Ishikawa (cell line): Measurements from ENCODE around the gene KIF12.

ENCODE experiments used
- CEBPB ChIP-seq: IDR thresholded peaks from 2 replicates; pipeline ENCODE4 v1.6.1; 2012
- CREB1 ChIP-seq: IDR thresholded peaks from 2 replicates; pipeline ENCODE4 v1.6.1; 2012; ENCODE audit warnings: low read depth
- EP300 ChIP-seq: IDR thresholded peaks from 2 replicates; pipeline ENCODE4 v1.6.1; 2012; ENCODE audit warnings: borderline replicate concordance
- FOXM1 ChIP-seq: IDR thresholded peaks from 2 replicates; pipeline ENCODE4 v1.6.1; 2012; ENCODE audit warnings: low read depth, borderline replicate concordance
- NFIC ChIP-seq: IDR thresholded peaks from 2 replicates; pipeline ENCODE4 v1.6.1; 2012
- RAD21 ChIP-seq: IDR thresholded peaks from 2 replicates; pipeline ENCODE4 v1.6.1; 2012; ENCODE audit warnings: low read depth
- TAF1 ChIP-seq: IDR thresholded peaks from 2 replicates; pipeline ENCODE4 v1.6.1; 2012; ENCODE audit warnings: low read depth, mild to moderate bottlenecking
- TCF12 ChIP-seq: IDR thresholded peaks from 2 replicates; pipeline ENCODE4 v1.6.1; 2012; ENCODE audit warnings: low read depth
- TEAD4 ChIP-seq: IDR thresholded peaks from 2 replicates; pipeline ENCODE4 v1.6.1; 2012
- YY1 ChIP-seq: IDR thresholded peaks from 2 replicates; pipeline ENCODE4 v1.6.1; 2012; ENCODE audit warnings: low read depth
- TF ChIP-seq, protein P1 (sequence below): IDR thresholded peaks from 2 replicates; pipeline ENCODE4 v1.6.1; 2012; ENCODE audit warnings: low read depth, mild to moderate bottlenecking
- TF ChIP-seq, protein P2 (sequence below): IDR thresholded peaks from 2 replicates; pipeline ENCODE4 v1.6.1; 2012

DNA sequence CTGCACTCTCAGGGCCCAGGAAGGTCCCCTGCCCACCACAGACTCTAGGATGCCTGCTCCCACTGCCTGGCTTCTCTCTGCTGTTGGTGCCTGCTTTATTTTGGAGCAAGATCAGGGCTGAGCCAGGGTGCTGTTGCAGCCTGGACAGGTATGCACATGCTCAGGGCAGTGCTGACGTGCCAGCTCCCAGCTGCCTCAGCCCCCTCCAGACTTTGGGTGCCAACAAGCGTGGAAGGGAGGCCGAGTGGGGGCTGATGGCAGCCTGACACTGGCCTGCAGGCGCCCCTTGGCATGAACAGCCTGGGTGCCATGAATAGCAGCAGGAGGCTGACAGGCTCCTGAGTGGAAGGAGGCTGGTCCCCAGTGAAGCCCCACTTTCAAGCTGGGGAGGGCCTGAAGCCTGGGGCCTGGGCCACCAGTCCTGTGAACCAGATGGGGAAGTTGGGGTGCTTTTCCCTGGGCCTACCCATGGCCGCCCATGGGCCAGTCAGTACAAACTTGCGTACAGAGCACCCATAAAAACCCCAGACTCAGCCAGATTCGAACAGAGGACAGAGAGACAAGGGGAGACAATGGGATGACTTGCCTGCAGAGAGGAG is 27.8 kb downstream of the KIF12 start:
- TF ChIP-seq YY1 = no peak
- TF ChIP-seq TAF1 = no peak
- no peak for TF ChIP-seq RAD21
- no peak for TF ChIP-seq TEAD4
- TF ChIP-seq, protein P1, sequence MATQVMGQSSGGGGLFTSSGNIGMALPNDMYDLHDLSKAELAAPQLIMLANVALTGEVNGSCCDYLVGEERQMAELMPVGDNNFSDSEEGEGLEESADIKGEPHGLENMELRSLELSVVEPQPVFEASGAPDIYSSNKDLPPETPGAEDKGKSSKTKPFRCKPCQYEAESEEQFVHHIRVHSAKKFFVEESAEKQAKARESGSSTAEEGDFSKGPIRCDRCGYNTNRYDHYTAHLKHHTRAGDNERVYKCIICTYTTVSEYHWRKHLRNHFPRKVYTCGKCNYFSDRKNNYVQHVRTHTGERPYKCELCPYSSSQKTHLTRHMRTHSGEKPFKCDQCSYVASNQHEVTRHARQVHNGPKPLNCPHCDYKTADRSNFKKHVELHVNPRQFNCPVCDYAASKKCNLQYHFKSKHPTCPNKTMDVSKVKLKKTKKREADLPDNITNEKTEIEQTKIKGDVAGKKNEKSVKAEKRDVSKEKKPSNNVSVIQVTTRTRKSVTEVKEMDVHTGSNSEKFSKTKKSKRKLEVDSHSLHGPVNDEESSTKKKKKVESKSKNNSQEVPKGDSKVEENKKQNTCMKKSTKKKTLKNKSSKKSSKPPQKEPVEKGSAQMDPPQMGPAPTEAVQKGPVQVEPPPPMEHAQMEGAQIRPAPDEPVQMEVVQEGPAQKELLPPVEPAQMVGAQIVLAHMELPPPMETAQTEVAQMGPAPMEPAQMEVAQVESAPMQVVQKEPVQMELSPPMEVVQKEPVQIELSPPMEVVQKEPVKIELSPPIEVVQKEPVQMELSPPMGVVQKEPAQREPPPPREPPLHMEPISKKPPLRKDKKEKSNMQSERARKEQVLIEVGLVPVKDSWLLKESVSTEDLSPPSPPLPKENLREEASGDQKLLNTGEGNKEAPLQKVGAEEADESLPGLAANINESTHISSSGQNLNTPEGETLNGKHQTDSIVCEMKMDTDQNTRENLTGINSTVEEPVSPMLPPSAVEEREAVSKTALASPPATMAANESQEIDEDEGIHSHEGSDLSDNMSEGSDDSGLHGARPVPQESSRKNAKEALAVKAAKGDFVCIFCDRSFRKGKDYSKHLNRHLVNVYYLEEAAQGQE = no peak
- no peak for TF ChIP-seq FOXM1
- TF ChIP-seq CEBPB = no peak
- TF ChIP-seq EP300 = no peak
- TF ChIP-seq TCF12 = no peak
- TF ChIP-seq, protein P2, sequence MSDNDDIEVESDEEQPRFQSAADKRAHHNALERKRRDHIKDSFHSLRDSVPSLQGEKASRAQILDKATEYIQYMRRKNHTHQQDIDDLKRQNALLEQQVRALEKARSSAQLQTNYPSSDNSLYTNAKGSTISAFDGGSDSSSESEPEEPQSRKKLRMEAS = no peak
- no peak for TF ChIP-seq NFIC
- no peak for TF ChIP-seq CREB1
